Caco-2 (cell line): ENCODE results near the gene CNTNAP5. TPM values are rescaled to one million over a fixed set of nuclear protein-coding genes. Genes with fewer than 3 reads are reported as not detected.

Source experiments
- BruUV-seq: library from RNA; stranded (reverse); fragments of 400-500 nt; replicated peaks from 2 replicates; lab custom pipeline; 2021; lab: Mats Ljungman, UMichigan
- CTCF ChIA-PET: fragments of 300-600 bp; sonication (Branson Sonifier 250); formaldehyde crosslinking; loops from one replicate; lab custom pipeline; 2022; ENCODE audit warnings: antibody characterized with exemption; lab: Charles Lee
- POLR2A ChIA-PET: fragments of 300-600 bp; sonication (Branson Sonifier 250); formaldehyde crosslinking; loops from one replicate; lab custom pipeline; 2022; ENCODE audit warnings: antibody characterized with exemption; lab: Charles Lee
- DNase-seq, 2 experiments: peaks; one replicate each; pipeline versions ENCODE4 v3.0.0 to v3.0.0-alpha.2; 2020 to 2022
- H3K27me3 ChIP-seq: replicated peaks from 2 replicates; pipeline ENCODE4 v1.6.0; 2011; ENCODE audit warnings: low read length; ENCODE audit not compliant: control insufficient read depth, insufficient read depth
- H3K36me3 ChIP-seq: 2 replicates; pipeline ENCODE4 v1.5.1; 2011; ENCODE audit warnings: low read length; ENCODE audit not compliant: control insufficient read depth, insufficient read depth
- H3K4me1 ChIP-seq: fragments of 250-450 bp; sonication (Bioruptor Pico); 2 replicates; pipeline ENCODE4 v1.5.1; 2020; ENCODE audit warnings: mild to moderate bottlenecking
- H3K4me3 ChIP-seq: 2 replicates; pipeline ENCODE4 v1.5.1; 2011; ENCODE audit warnings: low read depth, mild to moderate bottlenecking, control low read depth, low read length
- H3K9me3 ChIP-seq: fragments of 250-450 bp; sonication (Bioruptor Pico); 2 replicates; pipeline ENCODE4 v1.5.1; 2020; ENCODE audit warnings: mild to moderate bottlenecking, moderate library complexity
- H3K27ac Mint-ChIP-seq: one replicate; pipeline ENCODE4 v1.8.0; 2022; ENCODE audit warnings: mixed read lengths; ENCODE audit not compliant: unreplicated experiment
- H3K27me3 Mint-ChIP-seq: one replicate; pipeline ENCODE4 v1.8.0; 2022; ENCODE audit warnings: mixed read lengths; ENCODE audit not compliant: insufficient read depth, unreplicated experiment
- H3K36me3 Mint-ChIP-seq: one replicate; pipeline ENCODE4 v1.8.0; 2022; ENCODE audit warnings: mild to moderate bottlenecking, mixed read lengths; ENCODE audit not compliant: insufficient read depth, unreplicated experiment
- H3K4me1 Mint-ChIP-seq: one replicate; pipeline ENCODE4 v1.8.0; 2022; ENCODE audit warnings: low read depth, mixed read lengths; ENCODE audit not compliant: unreplicated experiment
- H3K4me3 Mint-ChIP-seq: one replicate; pipeline ENCODE4 v1.8.0; 2022; ENCODE audit warnings: mild to moderate bottlenecking, moderate library complexity, mixed read lengths; ENCODE audit not compliant: unreplicated experiment
- H3K9me3 Mint-ChIP-seq: one replicate; pipeline ENCODE4 v1.8.0; 2022; ENCODE audit warnings: mixed read lengths; ENCODE audit not compliant: unreplicated experiment
- intact Hi-C: fragments of 100-400 bp; cut with micrococcal nuclease; formaldehyde crosslinking; loops from one replicate; pipeline ENCODE4 v1.10.0; 2022; ENCODE audit not compliant: unreplicated experiment
- total RNA-seq: library from RNA; stranded (reverse); gene quantifications from 2 replicates; pipeline ENCODE4 v1.2.3, GENCODE V29; 2022
- TF ChIP-seq, protein P1 (sequence below), 2 experiments: fragments of 200-600 bp in 1 of 2; IDR thresholded peaks; 1 replicate in 1 of 2; 2 replicates in 1 of 2; pipeline versions ENCODE4 v1.5.1 to v1.8.0; 2011 to 2022; ENCODE audit warnings: antibody characterized with exemption in 1 of 2, control low read depth in 1 of 2, inconsistent platforms in 1 of 2, low read depth in 1 of 2, low read length in 1 of 2, mild to moderate bottlenecking in 1 of 2, moderate library complexity in 1 of 2; ENCODE audit not compliant: insufficient read depth in 1 of 2, severe bottlenecking in 1 of 2, unreplicated experiment in 1 of 2

The CNTNAP5 gene
- total RNA-seq, 1 experiment from 2014 or later = 0.14 TPM

DNA sequence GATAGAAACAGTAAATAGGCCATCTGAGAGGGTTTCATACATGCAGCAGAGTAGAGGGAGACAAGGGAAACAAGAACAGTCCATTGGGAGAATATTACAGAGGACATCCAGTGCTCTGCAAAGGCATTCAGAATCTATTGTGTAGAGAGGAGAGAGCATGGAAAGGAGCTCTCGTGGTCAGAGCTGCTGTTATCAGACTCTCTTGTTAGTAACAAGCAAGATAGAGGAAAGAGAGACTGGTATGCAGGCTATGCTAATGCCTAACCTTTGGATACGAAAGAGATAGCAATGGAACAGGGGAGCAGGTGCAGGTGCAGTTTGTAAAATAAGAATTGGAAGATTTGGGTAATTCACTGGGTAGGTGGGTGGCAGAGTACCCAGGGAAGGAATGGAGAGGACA, 855.9 kb downstream of the CNTNAP5 start:
- TF ChIP-seq, protein P1, sequence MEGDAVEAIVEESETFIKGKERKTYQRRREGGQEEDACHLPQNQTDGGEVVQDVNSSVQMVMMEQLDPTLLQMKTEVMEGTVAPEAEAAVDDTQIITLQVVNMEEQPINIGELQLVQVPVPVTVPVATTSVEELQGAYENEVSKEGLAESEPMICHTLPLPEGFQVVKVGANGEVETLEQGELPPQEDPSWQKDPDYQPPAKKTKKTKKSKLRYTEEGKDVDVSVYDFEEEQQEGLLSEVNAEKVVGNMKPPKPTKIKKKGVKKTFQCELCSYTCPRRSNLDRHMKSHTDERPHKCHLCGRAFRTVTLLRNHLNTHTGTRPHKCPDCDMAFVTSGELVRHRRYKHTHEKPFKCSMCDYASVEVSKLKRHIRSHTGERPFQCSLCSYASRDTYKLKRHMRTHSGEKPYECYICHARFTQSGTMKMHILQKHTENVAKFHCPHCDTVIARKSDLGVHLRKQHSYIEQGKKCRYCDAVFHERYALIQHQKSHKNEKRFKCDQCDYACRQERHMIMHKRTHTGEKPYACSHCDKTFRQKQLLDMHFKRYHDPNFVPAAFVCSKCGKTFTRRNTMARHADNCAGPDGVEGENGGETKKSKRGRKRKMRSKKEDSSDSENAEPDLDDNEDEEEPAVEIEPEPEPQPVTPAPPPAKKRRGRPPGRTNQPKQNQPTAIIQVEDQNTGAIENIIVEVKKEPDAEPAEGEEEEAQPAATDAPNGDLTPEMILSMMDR (IDR thresholded peaks at IDR 0.05; ENCODE audit: insufficient read depth in 1 of 2, low read depth in 1 of 2, low read length in 1 of 2, severe bottlenecking in 1 of 2, unreplicated experiment in 1 of 2) = no peak
- H3K36me3 ChIP-seq = no peaks in the 10 kb centered on the region
- Mint-ChIP-seq H3K27me3 (no peaks in the 10 kb centered on the region), H3K9me3 (no peaks in the 10 kb centered on the region), H3K4me3 (no peak overlapping the region), H3K4me1 (peaks cover 4% of the 10 kb centered on the region), H3K27ac (no peak overlapping the region), H3K36me3 (no peaks in the 10 kb centered on the region)
- ChIA-PET POLR2A (no interaction called here), CTCF (no interaction called here)
- no peaks in the 10 kb centered on the region for H3K27me3 ChIP-seq
- H3K4me1 ChIP-seq = no peaks in the 10 kb centered on the region
- intact Hi-C loops = no loop called here
- BruUV-seq = no TSS peak
- H3K9me3 ChIP-seq = no peaks in the 10 kb centered on the region
- H3K4me3 ChIP-seq = no peak overlapping the region
- no peak for DNase-seq

DNA sequence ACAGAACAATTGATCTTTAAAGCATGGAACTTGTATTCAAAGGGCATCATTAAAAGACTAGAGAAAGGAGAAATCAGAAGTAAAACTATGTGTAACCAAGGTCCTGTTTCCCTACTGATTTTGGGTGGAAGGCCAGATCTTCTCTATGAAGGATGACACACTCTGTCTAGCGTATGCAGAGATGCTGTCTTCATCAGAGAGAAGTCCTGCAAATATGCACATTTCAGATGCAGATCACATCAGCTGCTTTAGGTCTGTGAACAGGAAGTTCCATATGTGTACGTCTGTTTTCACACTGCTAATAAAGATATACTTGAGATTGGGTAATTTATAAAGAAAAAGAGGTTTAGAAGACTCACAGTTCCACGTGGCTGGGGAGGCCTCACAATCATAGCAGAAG, 857.3 kb downstream of the CNTNAP5 start:
- Mint-ChIP-seq H3K27me3 (no peaks in the 10 kb centered on the region), H3K9me3 (no peaks in the 10 kb centered on the region), H3K36me3 (no peaks in the 10 kb centered on the region), H3K27ac (no peak overlapping the region), H3K4me1 (peaks cover 4% of the 10 kb centered on the region), H3K4me3 (no peak overlapping the region)
- POLR2A ChIA-PET = no interaction called here
- TF ChIP-seq, protein P1 (IDR thresholded peaks at IDR 0.05; ENCODE audit: insufficient read depth in 1 of 2, low read depth in 1 of 2, low read length in 1 of 2, severe bottlenecking in 1 of 2, unreplicated experiment in 1 of 2) = no peak
- Histone ChIP-seq H3K36me3 (no peaks in the 10 kb centered on the region), H3K4me1 (no peaks in the 10 kb centered on the region), H3K4me3 (no peak overlapping the region), H3K27me3 (no peaks in the 10 kb centered on the region), H3K9me3 (no peaks in the 10 kb centered on the region)
- no TSS peak for BruUV-seq
- CTCF ChIA-PET = no interaction called here
- intact Hi-C loops = no loop called here
- DNase-seq = no peak

DNA sequence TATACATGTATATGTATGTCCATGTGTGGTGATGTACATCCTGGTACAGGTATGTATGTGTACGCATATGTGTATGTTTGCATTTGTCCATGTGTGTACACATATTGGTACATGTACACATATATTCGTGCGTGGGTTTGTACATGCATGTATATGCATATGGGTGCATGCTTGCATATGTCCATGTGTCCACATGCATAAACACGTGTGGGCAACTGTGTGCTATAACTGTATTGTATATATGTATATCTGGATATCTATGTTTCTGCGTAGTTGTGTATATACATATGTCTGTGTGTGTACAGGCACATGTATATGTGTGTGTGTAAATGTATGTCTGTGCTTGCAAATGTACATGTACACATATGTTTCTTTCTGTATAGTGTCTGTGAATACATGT, 858.5 kb downstream of the CNTNAP5 start:
- Histone ChIP-seq H3K4me3 (no peak overlapping the region), H3K9me3 (no peaks in the 10 kb centered on the region), H3K36me3 (no peaks in the 10 kb centered on the region), H3K27me3 (no peaks in the 10 kb centered on the region), H3K4me1 (no peaks in the 10 kb centered on the region)
- CTCF ChIA-PET = no interaction called here
- H3K27ac Mint-ChIP-seq = no peak overlapping the region
- intact Hi-C loops = no loop called here
- TF ChIP-seq, protein P1 (IDR thresholded peaks at IDR 0.05; ENCODE audit: insufficient read depth in 1 of 2, low read depth in 1 of 2, low read length in 1 of 2, severe bottlenecking in 1 of 2, unreplicated experiment in 1 of 2) = no peak
- no TSS peak for BruUV-seq
- POLR2A ChIA-PET = no interaction called here
- H3K4me1 Mint-ChIP-seq = peaks cover 4% of the 10 kb centered on the region
- H3K4me3 Mint-ChIP-seq = no peak overlapping the region
- H3K36me3 Mint-ChIP-seq = no peaks in the 10 kb centered on the region
- H3K9me3 Mint-ChIP-seq = no peaks in the 10 kb centered on the region
- H3K27me3 Mint-ChIP-seq = no peaks in the 10 kb centered on the region
- DNase-seq = no peak
